ENCODE results near the gene NR1D2.

- TF ChIP-seq CTCF (conservative IDR thresholded peaks at IDR 0.05 in 1 of 2, IDR thresholded peaks at IDR 0.05 in 1 of 2; ENCODE audit: extremely low read depth in 1 of 2, insufficient read depth in 1 of 2, low read depth in 1 of 2, low read length in 2 of 2) = no peak
- TF ChIP-seq EZH2 (IDR thresholded peaks at IDR 0.05; ENCODE audit: borderline replicate concordance, low read length) = no peak
Measured at GRCh38 chr3:23928524-23928923, 16.6 kb upstream of the NR1D2 start.

All from mammary epithelial cell (primary cell).